ENCODE measurements around the gene FOXR1.
A peak's percentile ranks its signal among the peaks of the same experiment; 100 is the strongest.

The FOXR1 gene

GRCh38 chr11:119018074-119018938, 46.7 kb downstream of the FOXR1 start, which contains the start of the genes RPS25 and TRAPPC4 (continued):
- TF ChIP-seq ZNF18 (tag by site-specific recombination; IDR thresholded peaks at IDR 0.05) (0 out of 2 replicates have a peak, but pooled peaks have one; percentile 37), YY1 (tag by site-specific recombination; IDR thresholded peaks at IDR 0.05) (peak; percentile 66; the same call in 1 of the 2 replicates), ZNF211 (tag by site-specific recombination; IDR thresholded peaks at IDR 0.05; ENCODE audit: low read depth) (no peak), OVOL3 (tag by site-specific recombination; IDR thresholded peaks at IDR 0.05) (no peak), SALL2 (tag by site-specific recombination; IDR thresholded peaks at IDR 0.05; ENCODE audit: borderline replicate concordance) (no peak), ZNF292 (tag by site-specific recombination; IDR thresholded peaks at IDR 0.05; ENCODE audit: borderline replicate concordance, low read depth) (no peak), ZNF623 (tag by site-specific recombination; IDR thresholded peaks at IDR 0.05) (no peak), ZBTB48 (tag by site-specific recombination; IDR thresholded peaks at IDR 0.05) (no peak), ZNF513 (tag by site-specific recombination; IDR thresholded peaks at IDR 0.05) (peak; percentile 94), BCL11A (tag by site-specific recombination; IDR thresholded peaks at IDR 0.05; ENCODE audit: low read depth) (no peak), ZBTB26 (tag by site-specific recombination; optimal IDR thresholded peaks at IDR 0.05) (no peak), ZNF19 (tag by site-specific recombination; IDR thresholded peaks at IDR 0.05; ENCODE audit: low read depth) (no peak), ZNF184 (tag by site-specific recombination; IDR thresholded peaks at IDR 0.05) (no peak), ZNF48 (tag by site-specific recombination; IDR thresholded peaks at IDR 0.05) (no peak), ZNF23 (tag by site-specific recombination; IDR thresholded peaks at IDR 0.05; ENCODE audit: borderline replicate concordance) (no peak), ZNF791 (tag by site-specific recombination; IDR thresholded peaks at IDR 0.05) (no peak), ZNF600 (tag by site-specific recombination; IDR thresholded peaks at IDR 0.05) (no peak), ZNF394 (tag by site-specific recombination; IDR thresholded peaks at IDR 0.05; ENCODE audit: borderline replicate concordance) (no peak), ZNF16 (tag by site-specific recombination; IDR thresholded peaks at IDR 0.05; ENCODE audit: low read depth) (no peak), SP2 (tag by site-specific recombination; IDR thresholded peaks at IDR 0.05) (peak; percentile 91), KLF10 (tag by site-specific recombination; IDR thresholded peaks at IDR 0.05) (no peak), ZNF776 (tag by site-specific recombination; IDR thresholded peaks at IDR 0.05; ENCODE audit: borderline replicate concordance) (no peak), ZNF571 (tag by site-specific recombination; IDR thresholded peaks at IDR 0.05) (no peak), ZNF544 (tag by site-specific recombination; IDR thresholded peaks at IDR 0.05) (no peak), SETDB1 (IDR thresholded peaks at IDR 0.05; ENCODE audit: insufficient read length, low read length) (no peak), GLI2 (tag by site-specific recombination; IDR thresholded peaks at IDR 0.05; ENCODE audit: borderline replicate concordance, low read depth) (no peak), GLIS1 (tag by site-specific recombination; IDR thresholded peaks at IDR 0.05) (peak; percentile 59), ZNF138 (tag by site-specific recombination; IDR thresholded peaks at IDR 0.05; ENCODE audit: borderline replicate concordance) (no peak), ZBTB1 (tag by site-specific recombination; IDR thresholded peaks at IDR 0.05) (no peak), ZNF155 (tag by site-specific recombination; IDR thresholded peaks at IDR 0.05) (no peak), ZNF423 (tag by site-specific recombination; IDR thresholded peaks at IDR 0.05) (no peak), ZNF548 (tag by site-specific recombination; IDR thresholded peaks at IDR 0.05) (peak; percentile 55; the same call in 1 of the 2 replicates), ZNF10 (tag by site-specific recombination; IDR thresholded peaks at IDR 0.05) (no peak), ZFP37 (tag by site-specific recombination; IDR thresholded peaks at IDR 0.05) (no peak)

All from HEK293 (cell line).